DOHH2 (cell line): Measurements from ENCODE around the gene PPP1R7.

Experiments
- H3F3A ChIP-seq: fragments of 200-600 bp; sonication (generic), shearing (Covaris generic); 2 replicates; pipeline ENCODE4 v1.6.0; 2016; ENCODE audit warnings: antibody characterized with exemption, mild to moderate bottlenecking; ENCODE audit not compliant: control insufficient read depth, insufficient read depth
- H3K27ac ChIP-seq: fragments of 200-600 bp; sonication (generic); 2 replicates; pipeline ENCODE4 v1.5.1; 2014; ENCODE audit warnings: low read depth, mild to moderate bottlenecking, low read length, moderate library complexity
- H3K27me3 ChIP-seq: fragments of 200-600 bp; sonication (generic); 2 replicates; pipeline ENCODE4 v1.6.1; 2014; ENCODE audit warnings: mild to moderate bottlenecking, low read length, mixed read lengths; ENCODE audit not compliant: control insufficient read depth
- H3K36me3 ChIP-seq: fragments of 200-600 bp; sonication (generic); 2 replicates; pipeline ENCODE4 v1.6.1; 2014; ENCODE audit warnings: mild to moderate bottlenecking, low read length, moderate library complexity, mixed read lengths; ENCODE audit not compliant: control insufficient read depth
- H3K4me1 ChIP-seq: fragments of 200-600 bp; sonication (generic); 2 replicates; pipeline ENCODE4 v1.6.1; 2014; ENCODE audit warnings: mild to moderate bottlenecking, low read length, mixed read lengths; ENCODE audit not compliant: control insufficient read depth
- H3K4me2 ChIP-seq: fragments of 200-600 bp; sonication (generic); 2 replicates; pipeline ENCODE4 v1.6.0; 2014; ENCODE audit warnings: mild to moderate bottlenecking, low read length, moderate library complexity
- H3K4me3 ChIP-seq: fragments of 200-600 bp; sonication (generic); 2 replicates; pipeline ENCODE4 v1.5.1; 2014; ENCODE audit warnings: mild to moderate bottlenecking, low read length, mixed read lengths
- H3K79me2 ChIP-seq: fragments of 200-600 bp; sonication (generic); 2 replicates; pipeline ENCODE4 v1.6.1; 2014; ENCODE audit warnings: mild to moderate bottlenecking, low read length, mixed read lengths; ENCODE audit not compliant: control insufficient read depth
- H3K9me2 ChIP-seq: fragments of 200-600 bp; sonication (generic); replicated peaks from 2 replicates; pipeline ENCODE4 v1.6.1; 2014; ENCODE audit warnings: mild to moderate bottlenecking, low read length, mixed read lengths; ENCODE audit not compliant: control insufficient read depth
- H3K9me3 ChIP-seq: fragments of 200-600 bp; sonication (generic); 2 replicates; pipeline ENCODE4 v1.6.1; 2014; ENCODE audit warnings: antibody characterized with exemption, low read length, mixed read lengths; ENCODE audit not compliant: control insufficient read depth, insufficient read depth
- H4K20me1 ChIP-seq: fragments of 200-600 bp; sonication (generic); 2 replicates; pipeline ENCODE4 v1.6.0; 2014; ENCODE audit warnings: low read depth, mild to moderate bottlenecking, antibody characterized with exemption, low read length, moderate library complexity; ENCODE audit not compliant: control insufficient read depth, insufficient read depth
- EZH2phosphoT487 ChIP-seq: fragments of 200-600 bp; sonication (generic); IDR thresholded peaks from 2 replicates; pipeline ENCODE4 v1.6.1; 2017; ENCODE audit warnings: borderline replicate concordance, mild to moderate bottlenecking, antibody characterized with exemption, low read length, moderate library complexity, mixed read lengths
- TF ChIP-seq, protein P1 (sequence below): fragments of 200-600 bp; sonication (generic); IDR thresholded peaks from one replicate; pipeline ENCODE4 v1.5.1; 2014; ENCODE audit warnings: antibody characterized with exemption, mild to moderate bottlenecking, low read depth, low read length; ENCODE audit not compliant: poor library complexity, severe bottlenecking

The PPP1R7 gene

DNA sequence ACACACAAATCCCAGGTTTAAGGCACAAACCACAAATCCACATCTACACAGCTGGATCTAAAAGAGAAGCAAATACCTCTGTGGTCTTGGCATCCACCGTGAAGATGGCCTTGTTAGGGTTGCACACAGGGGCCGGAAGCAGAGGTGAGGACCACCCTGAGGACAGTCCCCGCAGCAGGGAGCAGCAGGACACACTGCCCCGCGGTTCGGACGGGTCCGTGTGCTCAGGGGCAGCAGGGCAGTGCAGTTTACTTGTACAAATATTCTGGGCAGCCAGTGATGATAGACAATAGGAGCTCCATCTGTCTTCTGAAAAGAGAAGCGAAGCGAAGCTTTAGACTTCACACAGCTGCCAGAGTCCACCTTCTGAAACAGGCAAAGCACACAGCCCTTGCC lies 9.8 kb upstream of the PPP1R7 start:
- Histone ChIP-seq H3K9me2 (no peaks in the 10 kb centered on the region), H3K4me2 (no peak overlapping the region), H3K27ac (no peak overlapping the region), H3K4me3 (no peak overlapping the region), H4K20me1 (no peaks in the 10 kb centered on the region), H3K79me2 (peaks cover 29% of the 10 kb centered on the region), H3K9me3 (no peaks in the 10 kb centered on the region), H3F3A (no peaks in the 10 kb centered on the region), H3K36me3 (peaks cover 63% of the 10 kb centered on the region), H3K27me3 (no peaks in the 10 kb centered on the region), H3K4me1 (no peaks in the 10 kb centered on the region)
- TF ChIP-seq EZH2phosphoT487, result no peak
- TF ChIP-seq, protein P1, sequence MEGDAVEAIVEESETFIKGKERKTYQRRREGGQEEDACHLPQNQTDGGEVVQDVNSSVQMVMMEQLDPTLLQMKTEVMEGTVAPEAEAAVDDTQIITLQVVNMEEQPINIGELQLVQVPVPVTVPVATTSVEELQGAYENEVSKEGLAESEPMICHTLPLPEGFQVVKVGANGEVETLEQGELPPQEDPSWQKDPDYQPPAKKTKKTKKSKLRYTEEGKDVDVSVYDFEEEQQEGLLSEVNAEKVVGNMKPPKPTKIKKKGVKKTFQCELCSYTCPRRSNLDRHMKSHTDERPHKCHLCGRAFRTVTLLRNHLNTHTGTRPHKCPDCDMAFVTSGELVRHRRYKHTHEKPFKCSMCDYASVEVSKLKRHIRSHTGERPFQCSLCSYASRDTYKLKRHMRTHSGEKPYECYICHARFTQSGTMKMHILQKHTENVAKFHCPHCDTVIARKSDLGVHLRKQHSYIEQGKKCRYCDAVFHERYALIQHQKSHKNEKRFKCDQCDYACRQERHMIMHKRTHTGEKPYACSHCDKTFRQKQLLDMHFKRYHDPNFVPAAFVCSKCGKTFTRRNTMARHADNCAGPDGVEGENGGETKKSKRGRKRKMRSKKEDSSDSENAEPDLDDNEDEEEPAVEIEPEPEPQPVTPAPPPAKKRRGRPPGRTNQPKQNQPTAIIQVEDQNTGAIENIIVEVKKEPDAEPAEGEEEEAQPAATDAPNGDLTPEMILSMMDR, result no peak

DNA sequence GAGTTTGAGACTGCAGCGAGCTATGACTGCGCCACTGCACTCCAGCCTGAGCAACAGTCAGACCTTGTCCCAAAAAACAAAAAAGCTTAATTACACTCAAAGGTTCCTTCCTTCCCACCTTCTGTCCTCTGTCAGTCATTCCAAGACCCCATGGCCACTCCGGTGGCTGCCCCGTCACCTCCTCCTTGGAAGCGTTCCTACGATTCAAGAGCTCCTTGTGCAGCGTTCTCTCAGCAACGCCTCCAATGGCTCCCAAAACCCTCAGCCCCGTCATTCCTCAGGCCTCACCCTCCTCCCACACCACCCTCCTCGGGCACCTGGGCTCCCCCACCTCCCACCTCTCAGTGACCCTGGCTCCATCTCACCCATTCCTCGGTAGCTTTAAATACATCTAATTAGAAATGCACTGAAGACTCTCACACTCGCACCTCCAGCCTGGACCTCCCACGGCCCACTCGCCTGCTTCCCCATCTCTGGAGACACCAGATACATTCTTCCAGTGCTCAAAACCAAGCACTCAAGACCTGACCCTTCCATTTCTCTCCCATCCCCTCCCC lies 9.0 kb upstream of the PPP1R7 start:
- H3K36me3 ChIP-seq, result peaks cover 56% of the 10 kb centered on the region
- H3K79me2 ChIP-seq, result peaks cover 37% of the 10 kb centered on the region
- H3K4me1 ChIP-seq, result peaks cover 2% of the 10 kb centered on the region
- H3K4me3 ChIP-seq, result no peak overlapping the region
- H4K20me1 ChIP-seq, result no peaks in the 10 kb centered on the region
- H3K27me3 ChIP-seq, result no peaks in the 10 kb centered on the region
- no peaks in the 10 kb centered on the region for H3F3A ChIP-seq
- H3K9me2 ChIP-seq, result no peaks in the 10 kb centered on the region
- TF ChIP-seq EZH2phosphoT487, result no peak
- TF ChIP-seq, protein P1, result no peak
- H3K27ac ChIP-seq, result no peak overlapping the region
- H3K9me3 ChIP-seq, result no peaks in the 10 kb centered on the region
- H3K4me2 ChIP-seq, result no peak overlapping the region

DNA sequence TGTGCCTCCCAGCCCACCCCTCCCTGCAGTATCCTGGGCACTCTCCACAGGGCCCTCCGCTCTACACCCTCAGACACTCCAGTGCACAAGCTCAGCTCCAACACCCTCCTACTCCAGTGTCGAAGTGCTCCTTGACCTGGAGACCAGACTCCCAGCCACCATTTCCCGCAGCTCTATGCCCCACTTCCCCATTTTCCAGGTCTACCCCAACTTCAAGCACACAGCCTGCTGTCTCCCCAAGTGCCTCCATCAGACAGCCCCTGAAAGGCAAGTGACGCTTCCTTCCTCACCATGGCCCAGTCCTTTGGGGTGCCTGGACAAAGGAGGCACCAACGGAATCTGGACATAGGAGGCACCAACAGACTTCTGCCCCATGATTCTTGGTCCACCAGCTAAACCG lies 8.2 kb upstream of the PPP1R7 start:
- peaks cover 45% of the 10 kb centered on the region for H3K79me2 ChIP-seq
- no peaks in the 10 kb centered on the region for H3K9me3 ChIP-seq
- no peak overlapping the region for H3K4me2 ChIP-seq
- no peaks in the 10 kb centered on the region for H4K20me1 ChIP-seq
- no peak overlapping the region for H3K27ac ChIP-seq
- H3K9me2 ChIP-seq, result no peaks in the 10 kb centered on the region
- TF ChIP-seq, protein P1, result no peak
- no peak for TF ChIP-seq EZH2phosphoT487
- no peaks in the 10 kb centered on the region for H3F3A ChIP-seq
- no peaks in the 10 kb centered on the region for H3K27me3 ChIP-seq
- H3K4me1 ChIP-seq, result peaks cover 9% of the 10 kb centered on the region
- no peak overlapping the region for H3K4me3 ChIP-seq
- H3K36me3 ChIP-seq, result peaks cover 51% of the 10 kb centered on the region

DNA sequence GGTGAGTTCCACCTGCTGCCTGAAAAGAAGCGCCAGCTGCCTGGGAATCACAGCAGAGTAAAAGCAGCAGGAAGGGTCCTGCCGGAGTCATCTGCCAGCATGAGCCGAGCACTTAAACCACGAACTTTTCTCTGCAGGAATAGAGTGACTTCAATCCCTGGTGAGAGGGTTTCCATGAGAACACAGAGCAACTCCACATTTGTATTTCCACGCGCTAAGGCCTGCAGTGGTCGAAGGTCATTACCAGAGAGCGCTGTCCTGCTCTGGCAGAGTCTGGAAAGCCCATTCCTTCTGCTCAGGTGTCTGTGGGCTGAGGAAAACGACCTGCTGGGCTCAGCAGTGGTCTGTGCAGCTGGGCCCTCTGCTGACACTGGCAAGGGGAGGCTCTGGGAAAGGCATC lies 7.7 kb upstream of the PPP1R7 start:
- H3F3A ChIP-seq, result no peaks in the 10 kb centered on the region
- H3K27me3 ChIP-seq, result no peaks in the 10 kb centered on the region
- H3K4me2 ChIP-seq, result no peak overlapping the region
- no peaks in the 10 kb centered on the region for H3K9me2 ChIP-seq
- TF ChIP-seq, protein P1, result no peak
- TF ChIP-seq EZH2phosphoT487, result no peak
- no peaks in the 10 kb centered on the region for H3K9me3 ChIP-seq
- peaks cover 12% of the 10 kb centered on the region for H3K4me1 ChIP-seq
- H3K27ac ChIP-seq, result no peak overlapping the region
- peaks cover 48% of the 10 kb centered on the region for H3K36me3 ChIP-seq
- H4K20me1 ChIP-seq, result no peaks in the 10 kb centered on the region
- H3K4me3 ChIP-seq, result no peak overlapping the region
- peaks cover 48% of the 10 kb centered on the region for H3K79me2 ChIP-seq
